Measurements from ENCODE around the gene BAHCC1. TPM values are rescaled to one million over a fixed set of nuclear protein-coding genes. Genes with fewer than 3 reads are reported as not detected.

The BAHCC1 gene
- total and polyA plus RNA-seq, 10 of the 15 experiments (the other 5 are each of a cell fraction or from before 2014, with no cell fraction given), result 0.03 to 0.14 (median 0.11) TPM; not detected in 6

- TF ChIP-seq ZNF592 (IDR thresholded peaks at IDR 0.05) (no peak), POU2F2 (IDR thresholded peaks at IDR 0.05; ENCODE audit: borderline replicate concordance, low read depth, low read length) (no peak), RB1 (IDR thresholded peaks at IDR 0.05; ENCODE audit: borderline replicate concordance) (no peak), BACH1 (IDR thresholded peaks at IDR 0.05; ENCODE audit: borderline replicate concordance) (no peak)
These were observed 15.7 kb upstream of the BAHCC1 start (continued) for GRCh38 chr17:81379523-81379942.

GRCh38 chr17:81380131-81380530 is 15.1 kb upstream of the BAHCC1 start:
- ATAC-seq (no peak), FAIRE-seq (no peak), DNase-seq (ENCODE audit: low read depth, low spot score) (no peak)
- Histone ChIP-seq H3K4me3 (no peak overlapping the region), H3K27ac (ENCODE audit: control insufficient read depth, insufficient read depth) (no peak overlapping the region), H3K4me2 (ENCODE audit: control insufficient read depth, insufficient read depth) (no peak overlapping the region), H3K4me1 (ENCODE audit: control insufficient read depth, insufficient read depth, low read length) (no peaks in the 10 kb centered on the region), H2AFZ (ENCODE audit: control insufficient read depth, low read depth, low read length) (no peak overlapping the region), H3K36me3 (ENCODE audit: control insufficient read depth in 2 of 2, insufficient read depth in 2 of 2, low read length in 1 of 2) (no peaks in the 10 kb centered on the region), H3K9me3 (replicated peaks; ENCODE audit: control insufficient read depth, insufficient read depth, low read length) (no peaks in the 10 kb centered on the region), H3K27me3 (replicated peaks in 1 of 2; ENCODE audit: control insufficient read depth in 2 of 2, insufficient read depth in 2 of 2, low read length in 1 of 2) (peaks cover 0 to under 1% of the 10 kb centered on the region in 2 experiments; a peak in 3 of 4 replicates), H4K20me1 (ENCODE audit: control insufficient read depth, insufficient read depth) (no peaks in the 10 kb centered on the region), H3K79me2 (ENCODE audit: control insufficient read depth, insufficient read depth, low read length) (no peaks in the 10 kb centered on the region), H3K9ac (ENCODE audit: control insufficient read depth, insufficient read depth, low read length) (no peak overlapping the region)
- WGBS (ENCODE audit: insufficient coverage, insufficient replicate concordance, low lambda C conversion rate, missing lambda C conversion rate), result 42% methylated on average over 3 of the region's 6 CpGs
- RAD21 ChIA-PET (ENCODE audit: unreplicated experiment), result no interaction called here
- in situ Hi-C loops (cut with MboI) (no loop called here), intact Hi-C loops (cut with micrococcal nuclease; ENCODE audit: unreplicated experiment) (no loop called here)
- CTCF ChIA-PET, result no interaction called here
- POLR2A ChIA-PET, result no interaction called here
- no TSS peak for BruUV-seq (replicated peaks)
- SMC1A ChIA-PET (ENCODE audit: uncharacterized antibody, unreplicated experiment), result no interaction called here
- TF ChIP-seq SREBF2 (IDR thresholded peaks at IDR 0.05; ENCODE audit: low read length), result no peak
- TF ChIP-seq SKIL (IDR thresholded peaks at IDR 0.05; ENCODE audit: low read depth, poor library complexity, severe bottlenecking), result no peak
- no peak for TF ChIP-seq ZNF217 (IDR thresholded peaks at IDR 0.05)
- TF ChIP-seq ZNF384 (IDR thresholded peaks at IDR 0.05; ENCODE audit: borderline replicate concordance, low read depth, low read length), result no peak
- TF ChIP-seq RCOR1 (conservative IDR thresholded peaks at IDR 0.05; ENCODE audit: low read depth, low read length), result no peak
- no peak for TF ChIP-seq BMI1 (IDR thresholded peaks at IDR 0.05; ENCODE audit: borderline replicate concordance)
- no peak for TF ChIP-seq FOS (IDR thresholded peaks at IDR 0.05; ENCODE audit: borderline replicate concordance, extremely low read depth, insufficient read length)
- no peak for TF ChIP-seq SUZ12 (IDR thresholded peaks at IDR 0.05; ENCODE audit: unreplicated experiment)
- TF ChIP-seq NFIC (IDR thresholded peaks at IDR 0.05; ENCODE audit: low read depth, low read length), result no peak
- TF ChIP-seq ATF3 (IDR thresholded peaks at IDR 0.05; ENCODE audit: borderline replicate concordance, extremely low read depth, low read depth, low read length), result no peak
